ENCODE results near the gene UMAD1.

Gene UMAD1

GRCh38 chr7:7912937-7913336 is 272.4 kb downstream of the UMAD1 start:
- in situ Hi-C loops (cut with HindIII; ENCODE audit: low pct_ligation_motif_present, low sequenced_read_pairs) = no loop called here
- no peak for DNase-seq
- no peak overlapping the region for H3K4me3 ChIP-seq (ENCODE audit: low read depth, low read length)
- H3K36me3 ChIP-seq (replicated peaks) = no peaks in the 10 kb centered on the region
- no peaks in the 10 kb centered on the region for H3K27me3 ChIP-seq (replicated peaks)
- TF ChIP-seq CTCF (IDR thresholded peaks at IDR 0.05; ENCODE audit: low read depth, low read length, missing control alignments) = no peak
- no peak overlapping the region for H3K27ac ChIP-seq

- H3K27ac ChIP-seq = no peak overlapping the region
- H3K36me3 ChIP-seq (replicated peaks) = no peaks in the 10 kb centered on the region
- no peaks in the 10 kb centered on the region for H3K27me3 ChIP-seq (replicated peaks)
- no peak for DNase-seq
- TF ChIP-seq CTCF (IDR thresholded peaks at IDR 0.05; ENCODE audit: low read depth, low read length, missing control alignments) = no peak
- in situ Hi-C loops (cut with HindIII; ENCODE audit: low pct_ligation_motif_present, low sequenced_read_pairs) = no loop called here
- H3K4me3 ChIP-seq (ENCODE audit: low read depth, low read length) = no peak overlapping the region
These were observed 273.0 kb downstream of the UMAD1 start for GRCh38 chr7:7913504-7913903.

GRCh38 chr7:7914547-7914946 is 274.0 kb downstream of the UMAD1 start:
- DNase-seq = no peak
- TF ChIP-seq CTCF (IDR thresholded peaks at IDR 0.05; ENCODE audit: low read depth, low read length, missing control alignments) = no peak
- Histone ChIP-seq H3K27me3 (replicated peaks) (no peaks in the 10 kb centered on the region), H3K4me3 (ENCODE audit: low read depth, low read length) (no peak overlapping the region), H3K36me3 (replicated peaks) (no peaks in the 10 kb centered on the region), H3K27ac (no peak overlapping the region)
- in situ Hi-C loops (cut with HindIII; ENCODE audit: low pct_ligation_motif_present, low sequenced_read_pairs) = no loop called here

GRCh38 chr7:7916064-7916463 is 275.5 kb downstream of the UMAD1 start:
- no peak for TF ChIP-seq CTCF (IDR thresholded peaks at IDR 0.05; ENCODE audit: low read depth, low read length, missing control alignments)
- H3K27ac ChIP-seq = no peak overlapping the region
- no peaks in the 10 kb centered on the region for H3K27me3 ChIP-seq (replicated peaks)
- no peak for DNase-seq
- in situ Hi-C loops (cut with HindIII; ENCODE audit: low pct_ligation_motif_present, low sequenced_read_pairs) = no loop called here
- no peaks in the 10 kb centered on the region for H3K36me3 ChIP-seq (replicated peaks)
- H3K4me3 ChIP-seq (ENCODE audit: low read depth, low read length) = no peak overlapping the region

GRCh38 chr7:7917593-7917992 is 277.0 kb downstream of the UMAD1 start:
- in situ Hi-C loops (cut with HindIII; ENCODE audit: low pct_ligation_motif_present, low sequenced_read_pairs) = no loop called here
- H3K27me3 ChIP-seq (replicated peaks) = no peaks in the 10 kb centered on the region
- DNase-seq = no peak
- no peaks in the 10 kb centered on the region for H3K36me3 ChIP-seq (replicated peaks)
- no peak overlapping the region for H3K4me3 ChIP-seq (ENCODE audit: low read depth, low read length)
- TF ChIP-seq CTCF (IDR thresholded peaks at IDR 0.05; ENCODE audit: low read depth, low read length, missing control alignments) = no peak
- no peak overlapping the region for H3K27ac ChIP-seq

GRCh38 chr7:7918736-7919448 is 278.3 kb downstream of the UMAD1 start:
- in situ Hi-C loops (cut with HindIII; ENCODE audit: low pct_ligation_motif_present, low sequenced_read_pairs) = no loop called here
- Histone ChIP-seq H3K27me3 (replicated peaks) (no peaks in the 10 kb centered on the region), H3K4me3 (ENCODE audit: low read depth, low read length) (no peak overlapping the region), H3K36me3 (replicated peaks) (no peaks in the 10 kb centered on the region), H3K27ac (no peak overlapping the region)
- no peak for DNase-seq
- no peak for TF ChIP-seq CTCF (IDR thresholded peaks at IDR 0.05; ENCODE audit: low read depth, low read length, missing control alignments)
